ENCODE measurements around the gene SCFD2. TPM values are rescaled to one million over a fixed set of nuclear protein-coding genes. Genes with fewer than 3 reads are reported as not detected.

Gene SCFD2
- total RNA-seq, 4 donors from 2014 or later = 13.1 to 27.4 (median 19.8) TPM

DNA sequence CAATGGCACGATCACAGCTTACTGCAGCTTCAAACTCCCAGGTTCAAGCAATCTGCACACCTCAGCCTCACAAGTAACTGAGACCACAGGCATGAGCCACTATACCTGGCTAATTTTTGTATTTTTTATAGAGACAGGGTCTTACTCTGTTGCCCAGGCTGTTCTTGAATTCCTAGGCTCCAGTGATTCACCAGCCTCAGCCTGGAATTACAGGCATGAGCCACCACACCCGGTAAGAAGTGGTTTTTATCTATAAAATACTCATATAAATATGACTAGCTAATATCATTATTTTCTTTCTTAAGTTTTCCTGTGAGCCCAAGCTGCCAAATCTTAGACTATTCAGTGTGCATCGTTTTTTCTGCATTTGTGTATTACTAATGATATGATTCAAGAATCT, 4.4 kb downstream of the SCFD2 start:
- TF ChIP-seq, protein P1, sequence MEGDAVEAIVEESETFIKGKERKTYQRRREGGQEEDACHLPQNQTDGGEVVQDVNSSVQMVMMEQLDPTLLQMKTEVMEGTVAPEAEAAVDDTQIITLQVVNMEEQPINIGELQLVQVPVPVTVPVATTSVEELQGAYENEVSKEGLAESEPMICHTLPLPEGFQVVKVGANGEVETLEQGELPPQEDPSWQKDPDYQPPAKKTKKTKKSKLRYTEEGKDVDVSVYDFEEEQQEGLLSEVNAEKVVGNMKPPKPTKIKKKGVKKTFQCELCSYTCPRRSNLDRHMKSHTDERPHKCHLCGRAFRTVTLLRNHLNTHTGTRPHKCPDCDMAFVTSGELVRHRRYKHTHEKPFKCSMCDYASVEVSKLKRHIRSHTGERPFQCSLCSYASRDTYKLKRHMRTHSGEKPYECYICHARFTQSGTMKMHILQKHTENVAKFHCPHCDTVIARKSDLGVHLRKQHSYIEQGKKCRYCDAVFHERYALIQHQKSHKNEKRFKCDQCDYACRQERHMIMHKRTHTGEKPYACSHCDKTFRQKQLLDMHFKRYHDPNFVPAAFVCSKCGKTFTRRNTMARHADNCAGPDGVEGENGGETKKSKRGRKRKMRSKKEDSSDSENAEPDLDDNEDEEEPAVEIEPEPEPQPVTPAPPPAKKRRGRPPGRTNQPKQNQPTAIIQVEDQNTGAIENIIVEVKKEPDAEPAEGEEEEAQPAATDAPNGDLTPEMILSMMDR (IDR thresholded peaks at IDR 0.05; ENCODE audit: low read depth) = no peak

DNA sequence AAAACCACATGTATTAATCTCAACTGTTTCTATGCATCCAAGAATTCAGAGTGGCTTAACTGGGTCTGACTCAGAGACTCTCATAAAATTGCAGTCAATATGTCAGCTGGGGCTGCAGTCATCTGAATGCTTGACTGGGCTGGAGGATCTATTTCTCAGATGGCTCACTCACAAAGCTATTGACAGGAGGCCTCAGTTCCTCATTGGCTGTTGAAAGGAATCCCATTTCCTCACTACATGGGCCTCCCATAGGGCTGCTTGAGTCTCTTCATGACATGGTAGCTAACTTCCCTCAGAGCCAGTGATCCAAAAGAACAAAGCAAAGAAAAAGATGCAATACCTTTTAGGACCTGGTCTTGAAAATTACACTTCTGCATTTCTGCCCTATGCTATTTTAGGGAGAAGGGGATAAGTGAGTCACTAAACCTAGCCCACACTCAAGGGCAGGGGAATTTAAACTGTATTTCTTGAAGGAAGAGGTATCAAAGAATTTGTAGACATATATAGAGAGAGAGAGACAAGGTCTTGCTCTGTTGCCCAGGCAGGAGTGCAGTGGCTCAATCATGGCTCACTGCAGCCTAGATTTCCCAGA, 9.8 kb downstream of the SCFD2 start:
- TF ChIP-seq, protein P1 (IDR thresholded peaks at IDR 0.05; ENCODE audit: low read depth) = no peak

DNA sequence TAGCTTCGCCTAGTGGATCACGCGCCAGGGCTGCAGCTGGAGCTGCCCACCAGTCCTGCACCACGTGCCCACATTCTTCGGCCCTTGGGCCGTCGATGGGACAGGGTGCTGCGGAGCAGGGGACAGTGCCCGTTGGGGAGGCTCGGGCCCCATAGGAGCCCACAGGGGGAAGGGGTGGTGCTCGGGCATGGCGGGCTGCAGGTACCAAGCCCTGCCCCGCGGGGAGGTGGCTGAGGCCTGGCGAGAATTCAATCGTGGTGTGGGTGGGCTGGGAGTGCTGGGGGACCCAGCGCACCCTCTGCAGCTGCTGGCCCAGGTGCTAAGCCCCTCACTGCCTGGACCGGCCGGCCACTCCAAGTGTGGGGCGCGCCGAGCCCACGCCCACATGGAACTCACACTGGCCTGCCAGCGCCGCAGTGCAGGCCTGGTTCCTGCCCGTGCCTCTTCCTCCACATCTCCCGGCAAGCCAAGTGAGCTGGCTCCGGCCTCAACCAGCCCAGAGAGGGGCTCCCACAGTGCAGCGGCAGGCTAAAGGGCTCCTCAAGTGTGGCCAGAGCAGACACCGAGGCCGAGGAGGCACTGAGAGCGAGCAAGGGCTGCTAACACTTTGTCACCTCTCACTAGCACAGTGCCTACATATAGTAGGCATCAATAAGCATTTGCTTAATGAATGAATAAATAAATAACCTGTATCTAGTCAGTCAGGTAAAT, 11.7 kb downstream of the SCFD2 start:
- TF ChIP-seq, protein P1 (IDR thresholded peaks at IDR 0.05; ENCODE audit: low read depth) = no peak

DNA sequence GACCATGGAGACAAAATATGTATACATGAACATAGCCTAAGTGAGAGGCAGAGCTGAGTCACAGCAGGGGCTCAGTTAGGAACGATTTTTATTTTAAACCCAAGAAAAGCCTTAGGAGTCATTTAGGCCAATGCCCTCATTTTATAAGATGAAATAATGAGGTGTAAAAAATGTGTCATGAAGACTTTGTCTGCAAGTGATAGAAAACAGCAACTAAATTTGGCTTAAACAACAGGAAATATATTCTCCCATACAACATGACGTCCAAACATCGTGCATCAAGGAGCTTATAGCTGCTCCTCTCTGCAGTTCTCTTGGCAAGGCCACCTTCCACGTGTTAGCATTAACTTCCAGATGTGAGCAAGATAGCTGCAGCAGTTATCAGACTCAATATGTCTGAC, 16.8 kb downstream of the SCFD2 start:
- TF ChIP-seq, protein P1 (IDR thresholded peaks at IDR 0.05; ENCODE audit: low read depth) = no peak

DNA sequence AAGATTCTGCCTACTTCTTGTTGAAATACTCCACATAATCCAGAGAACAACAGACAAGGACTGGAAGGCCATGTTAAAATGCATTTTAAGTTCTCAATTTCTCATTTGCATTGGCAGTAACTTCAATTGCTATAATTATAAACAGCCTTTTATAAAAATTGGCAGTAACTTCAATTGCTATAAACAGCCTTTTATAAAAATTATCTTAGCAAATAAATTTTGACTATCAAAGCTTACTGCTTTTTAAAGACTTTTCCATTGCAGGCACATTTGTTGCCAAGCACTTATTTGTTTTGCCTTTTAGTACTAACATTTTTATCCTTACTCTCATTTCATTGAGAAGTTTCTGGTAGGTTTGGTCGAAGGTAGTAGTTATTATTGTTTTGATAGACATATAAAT, 17.8 kb downstream of the SCFD2 start:
- TF ChIP-seq, protein P1 (IDR thresholded peaks at IDR 0.05; ENCODE audit: low read depth) = no peak

DNA sequence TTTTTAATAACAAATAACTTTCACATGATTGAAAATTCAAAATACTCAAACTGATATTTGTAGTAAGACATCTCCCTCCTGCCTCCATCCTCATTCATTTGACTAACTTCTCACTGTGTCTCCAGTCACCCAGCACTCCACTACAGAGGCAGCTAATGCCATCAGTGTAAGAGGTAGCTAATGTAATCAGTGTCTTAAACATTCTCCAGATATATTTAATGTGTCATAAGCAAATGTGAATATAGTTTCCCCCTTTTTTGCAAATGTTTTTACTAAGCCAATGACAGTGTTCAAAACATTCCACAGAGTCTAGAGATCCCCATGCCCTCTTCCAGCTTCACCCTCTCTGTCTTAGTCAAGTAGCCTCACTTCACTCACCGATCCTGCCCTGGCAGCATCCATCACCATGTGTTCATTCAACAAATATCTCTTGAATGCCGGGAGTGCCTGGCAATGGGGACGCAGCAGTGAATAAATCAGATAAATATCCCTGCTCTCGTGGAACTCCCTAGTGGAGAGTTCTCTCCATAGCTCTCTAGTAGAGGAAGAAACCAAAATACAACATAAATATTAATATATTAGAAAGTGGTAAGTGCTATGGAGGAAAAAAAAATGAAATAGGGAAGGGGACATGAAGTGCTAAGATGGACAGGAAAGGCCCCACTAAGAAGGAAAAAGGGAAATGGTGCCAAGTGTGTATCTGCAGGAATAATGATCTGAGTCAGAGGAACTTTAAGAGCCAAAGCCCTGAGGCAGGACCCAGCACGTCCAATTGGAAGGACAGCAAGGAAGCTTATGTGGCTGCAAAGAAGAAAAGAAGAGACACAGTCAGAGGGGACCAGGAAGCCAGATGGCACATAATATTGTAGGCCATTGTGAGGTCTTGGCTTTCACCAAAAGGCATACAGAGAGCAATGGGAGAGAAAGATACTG, 18.7 kb downstream of the SCFD2 start:
- TF ChIP-seq, protein P1 (IDR thresholded peaks at IDR 0.05; ENCODE audit: low read depth) = no peak

DNA sequence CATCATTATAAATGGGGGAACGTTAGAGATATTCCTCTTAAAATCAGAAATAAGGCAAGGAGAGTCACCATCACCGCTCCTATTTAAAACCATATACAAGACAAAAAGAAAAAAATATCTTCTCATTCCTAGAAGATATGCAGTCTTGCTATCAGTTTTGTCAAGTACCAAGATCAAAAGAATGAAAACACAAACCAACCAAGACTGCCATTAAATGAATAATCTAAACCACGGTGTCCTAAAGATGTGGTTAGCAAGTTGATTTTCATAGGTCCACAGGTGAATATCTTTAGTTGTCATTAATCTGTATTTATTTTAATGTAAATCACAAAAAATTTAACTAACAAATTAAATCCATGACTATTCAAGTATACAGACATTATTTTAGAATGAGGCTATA, 39.3 kb downstream of the SCFD2 start:
- TF ChIP-seq, protein P1 (IDR thresholded peaks at IDR 0.05; ENCODE audit: low read depth) = no peak

Measured in subcutaneous adipose tissue (tissue), 4 donors.